Measurements from ENCODE around the gene CYLD. TPM values are rescaled to one million over a fixed set of nuclear protein-coding genes. Genes with fewer than 3 reads are reported as not detected.

CYLD gene
- total RNA-seq, 1 donor from 2014 or later: 30.7 TPM

DNA sequence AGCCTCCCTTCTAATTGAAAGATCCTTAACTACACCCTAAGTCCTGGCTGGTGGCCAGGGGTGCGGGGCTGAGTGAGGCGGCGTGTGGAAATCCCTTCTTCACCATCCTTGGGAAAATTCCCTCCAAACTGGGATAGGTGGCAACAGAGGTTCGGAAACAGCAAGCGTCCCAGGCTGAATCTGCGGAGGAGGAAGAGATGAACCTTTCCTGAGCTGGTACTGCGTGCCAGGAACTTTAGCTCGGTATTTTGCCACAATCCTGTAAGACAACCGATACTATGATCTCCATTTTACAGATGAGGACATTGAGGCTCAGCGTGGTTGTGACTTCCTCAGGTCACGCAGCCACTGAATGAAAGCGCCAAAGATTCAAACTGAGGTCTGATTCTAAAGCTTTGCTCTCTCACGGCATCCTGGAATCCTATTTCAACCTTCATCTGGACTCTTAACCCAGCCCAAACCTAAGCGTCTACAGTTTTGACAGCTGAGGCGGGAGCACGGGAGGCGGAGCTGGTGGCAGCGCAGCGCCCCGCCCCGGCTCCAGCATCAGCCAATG is 583 bp upstream of the CYLD start:
- peak overlapping the region; percentile 67 for H3K27ac Mint-ChIP-seq (ENCODE audit: unreplicated experiment)
- H3K4me3 Mint-ChIP-seq (ENCODE audit: unreplicated experiment): peak overlapping the region; percentile 91
- no peaks in the 10 kb centered on the region for H3K9me3 Mint-ChIP-seq (ENCODE audit: unreplicated experiment)
- peaks cover 7% of the 10 kb centered on the region for H3K27me3 Mint-ChIP-seq (ENCODE audit: unreplicated experiment)
- TF ChIP-seq, protein P1, sequence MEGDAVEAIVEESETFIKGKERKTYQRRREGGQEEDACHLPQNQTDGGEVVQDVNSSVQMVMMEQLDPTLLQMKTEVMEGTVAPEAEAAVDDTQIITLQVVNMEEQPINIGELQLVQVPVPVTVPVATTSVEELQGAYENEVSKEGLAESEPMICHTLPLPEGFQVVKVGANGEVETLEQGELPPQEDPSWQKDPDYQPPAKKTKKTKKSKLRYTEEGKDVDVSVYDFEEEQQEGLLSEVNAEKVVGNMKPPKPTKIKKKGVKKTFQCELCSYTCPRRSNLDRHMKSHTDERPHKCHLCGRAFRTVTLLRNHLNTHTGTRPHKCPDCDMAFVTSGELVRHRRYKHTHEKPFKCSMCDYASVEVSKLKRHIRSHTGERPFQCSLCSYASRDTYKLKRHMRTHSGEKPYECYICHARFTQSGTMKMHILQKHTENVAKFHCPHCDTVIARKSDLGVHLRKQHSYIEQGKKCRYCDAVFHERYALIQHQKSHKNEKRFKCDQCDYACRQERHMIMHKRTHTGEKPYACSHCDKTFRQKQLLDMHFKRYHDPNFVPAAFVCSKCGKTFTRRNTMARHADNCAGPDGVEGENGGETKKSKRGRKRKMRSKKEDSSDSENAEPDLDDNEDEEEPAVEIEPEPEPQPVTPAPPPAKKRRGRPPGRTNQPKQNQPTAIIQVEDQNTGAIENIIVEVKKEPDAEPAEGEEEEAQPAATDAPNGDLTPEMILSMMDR (IDR thresholded peaks at IDR 0.05; ENCODE audit: unreplicated experiment): no peak
- peaks cover 18% of the 10 kb centered on the region for H3K4me1 Mint-ChIP-seq (ENCODE audit: unreplicated experiment)
- peaks cover 5% of the 10 kb centered on the region for H3K36me3 Mint-ChIP-seq (ENCODE audit: low read depth, unreplicated experiment)
- no peak for DNase-seq (ENCODE audit: low spot score)

DNA sequence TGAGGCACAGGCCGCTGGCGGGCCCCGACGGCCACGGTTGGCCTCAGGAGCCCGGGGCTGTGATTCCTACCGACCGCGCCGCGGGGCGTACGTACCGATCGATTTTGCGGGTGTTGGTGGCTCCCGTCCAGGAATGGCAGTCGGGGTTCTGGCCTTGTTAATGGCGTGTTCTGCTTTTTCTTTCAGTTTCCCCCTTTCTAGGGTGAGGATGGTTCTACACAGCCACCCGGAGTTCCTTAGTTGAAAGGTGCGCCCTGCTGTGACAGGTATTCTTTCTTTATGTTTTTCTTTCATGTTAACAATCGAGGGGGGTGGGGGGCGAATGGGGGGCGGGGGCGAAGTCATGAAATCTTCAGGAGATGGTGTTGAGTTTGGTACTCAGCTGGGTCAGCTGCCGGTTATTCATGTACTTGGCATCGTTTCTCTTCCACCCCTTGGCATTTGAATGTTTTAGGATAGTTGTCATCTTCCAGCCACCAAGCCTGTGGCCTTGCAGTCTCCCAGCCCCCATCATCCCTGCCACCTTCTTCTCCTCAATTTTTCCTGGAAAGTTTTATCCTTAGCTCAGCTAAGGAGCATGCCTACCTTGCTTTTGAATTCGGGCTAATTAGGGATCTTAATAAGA is 802 bp downstream of the CYLD start:
- Mint-ChIP-seq H3K4me3 (ENCODE audit: unreplicated experiment) (peak overlapping the region; percentile 91), H3K27ac (ENCODE audit: unreplicated experiment) (peak overlapping the region; percentile 79), H3K4me1 (ENCODE audit: unreplicated experiment) (peaks cover 18% of the 10 kb centered on the region), H3K27me3 (ENCODE audit: unreplicated experiment) (peaks cover 7% of the 10 kb centered on the region), H3K36me3 (ENCODE audit: low read depth, unreplicated experiment) (peaks cover 5% of the 10 kb centered on the region), H3K9me3 (ENCODE audit: unreplicated experiment) (no peaks in the 10 kb centered on the region)
- peak; percentile 17 for DNase-seq (ENCODE audit: low spot score)
- TF ChIP-seq, protein P1 (IDR thresholded peaks at IDR 0.05; ENCODE audit: unreplicated experiment): no peak

DNA sequence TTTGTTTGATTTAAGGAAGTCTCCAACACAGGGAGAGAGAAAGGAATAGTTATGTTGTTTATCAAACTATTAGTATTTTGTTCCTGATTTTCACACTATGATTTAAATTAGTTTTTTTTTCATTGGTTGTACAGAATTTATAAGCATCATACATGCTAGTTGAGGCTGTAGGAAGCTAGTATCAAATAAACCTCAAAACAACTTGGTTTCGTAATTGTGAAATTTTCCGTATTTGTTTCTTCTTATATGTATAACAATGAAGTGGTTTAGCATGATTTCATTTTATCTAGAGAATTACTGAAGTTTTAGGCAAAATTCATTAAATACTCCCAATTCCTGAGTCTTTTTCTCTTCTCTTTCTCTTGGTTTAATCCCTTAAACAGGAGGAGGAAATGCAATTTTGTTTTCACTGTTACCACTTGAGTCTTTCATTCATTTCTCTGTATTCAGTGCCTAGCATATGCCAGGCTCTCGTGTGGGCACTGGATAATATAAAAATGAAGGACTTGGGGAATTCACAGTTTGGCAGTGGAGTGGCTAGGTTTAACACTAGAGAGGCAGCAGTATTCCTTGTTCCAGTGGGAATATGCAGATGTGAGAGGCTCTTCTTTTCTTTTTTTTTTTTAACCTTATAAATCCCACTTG is 1.8 kb downstream of the CYLD start:
- Mint-ChIP-seq H3K4me1 (ENCODE audit: unreplicated experiment) (peaks cover 14% of the 10 kb centered on the region), H3K27me3 (ENCODE audit: unreplicated experiment) (peaks cover 2% of the 10 kb centered on the region), H3K27ac (ENCODE audit: unreplicated experiment) (no peak overlapping the region), H3K4me3 (ENCODE audit: unreplicated experiment) (peak overlapping the region; percentile 91), H3K9me3 (ENCODE audit: unreplicated experiment) (no peaks in the 10 kb centered on the region), H3K36me3 (ENCODE audit: low read depth, unreplicated experiment) (peaks cover 5% of the 10 kb centered on the region)
- TF ChIP-seq, protein P1 (IDR thresholded peaks at IDR 0.05; ENCODE audit: unreplicated experiment): no peak
- no peak for DNase-seq (ENCODE audit: low spot score)

DNA sequence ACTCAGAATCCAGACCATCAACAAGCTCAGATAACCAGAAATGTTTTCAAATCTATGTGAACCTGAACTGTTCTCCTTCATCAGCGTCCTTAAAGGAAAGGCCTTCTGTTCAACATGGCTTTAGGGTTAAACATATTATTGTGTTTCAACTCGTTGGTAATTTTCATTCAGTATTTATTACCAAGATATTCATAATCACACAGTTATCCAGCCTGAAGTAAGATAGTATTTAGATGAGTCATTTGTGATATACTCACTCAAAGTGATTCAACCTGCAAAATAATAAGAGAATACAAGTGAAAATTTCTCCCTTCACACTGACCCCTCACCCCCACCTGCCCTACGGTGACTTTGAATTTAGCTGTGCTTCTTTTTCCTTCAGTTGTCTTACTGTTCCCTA is 3.0 kb downstream of the CYLD start:
- no peak overlapping the region for H3K4me3 Mint-ChIP-seq (ENCODE audit: unreplicated experiment)
- peaks cover 9% of the 10 kb centered on the region for H3K4me1 Mint-ChIP-seq (ENCODE audit: unreplicated experiment)
- DNase-seq (ENCODE audit: low spot score): no peak
- no peaks in the 10 kb centered on the region for H3K9me3 Mint-ChIP-seq (ENCODE audit: unreplicated experiment)
- peaks cover 2% of the 10 kb centered on the region for H3K27me3 Mint-ChIP-seq (ENCODE audit: unreplicated experiment)
- TF ChIP-seq, protein P1 (IDR thresholded peaks at IDR 0.05; ENCODE audit: unreplicated experiment): no peak
- peaks cover 5% of the 10 kb centered on the region for H3K36me3 Mint-ChIP-seq (ENCODE audit: low read depth, unreplicated experiment)
- no peak overlapping the region for H3K27ac Mint-ChIP-seq (ENCODE audit: unreplicated experiment)

DNA sequence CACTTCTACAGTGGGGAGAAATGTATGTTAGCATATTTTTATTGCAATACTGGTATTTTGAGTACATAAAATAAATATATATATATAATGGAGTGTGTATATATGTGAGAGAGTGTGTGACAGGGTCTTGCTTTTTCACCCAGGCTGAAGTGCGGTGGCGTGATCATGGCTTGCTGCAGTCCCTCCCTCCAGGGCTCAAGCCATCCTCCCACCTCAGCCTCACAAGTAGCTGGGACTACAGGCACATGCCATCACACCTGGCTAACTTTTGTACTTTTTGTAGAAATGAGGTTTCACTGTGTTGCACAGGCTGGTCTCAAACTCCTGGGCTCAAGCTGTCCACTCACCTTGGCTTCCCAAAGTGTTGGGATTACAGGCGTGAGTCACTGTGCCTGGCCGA is 4.1 kb downstream of the CYLD start:
- H3K9me3 Mint-ChIP-seq (ENCODE audit: unreplicated experiment): no peaks in the 10 kb centered on the region
- H3K4me3 Mint-ChIP-seq (ENCODE audit: unreplicated experiment): no peak overlapping the region
- peaks cover 2% of the 10 kb centered on the region for H3K27me3 Mint-ChIP-seq (ENCODE audit: unreplicated experiment)
- peaks cover 9% of the 10 kb centered on the region for H3K4me1 Mint-ChIP-seq (ENCODE audit: unreplicated experiment)
- no peak for DNase-seq (ENCODE audit: low spot score)
- H3K36me3 Mint-ChIP-seq (ENCODE audit: low read depth, unreplicated experiment): peaks cover 4% of the 10 kb centered on the region
- H3K27ac Mint-ChIP-seq (ENCODE audit: unreplicated experiment): no peak overlapping the region
- TF ChIP-seq, protein P1 (IDR thresholded peaks at IDR 0.05; ENCODE audit: unreplicated experiment): no peak
